Neuronal stem cell (in vitro differentiated cells): ENCODE data around the gene KRTAP1-5.

Experiments
- DNase-seq: peaks from one replicate; pipeline ENCODE4 v3.0.0-alpha.2; 2013; ENCODE audit warnings: low spot score
- H2AFZ ChIP-seq: one replicate; pipeline ENCODE4 v1.6.1; 2013; ENCODE audit warnings: mild to moderate bottlenecking, low read length, inconsistent platforms
- H2AK5ac ChIP-seq: 2 replicates; pipeline ENCODE4 v1.6.1; 2013; ENCODE audit warnings: low read depth, mild to moderate bottlenecking, inconsistent platforms, low read length, moderate library complexity, mixed read lengths
- H2BK120ac ChIP-seq: 2 replicates; pipeline ENCODE4 v1.6.1; 2013; ENCODE audit warnings: low read depth, mild to moderate bottlenecking, inconsistent platforms, low read length, moderate library complexity, mixed read lengths
- H2BK12ac ChIP-seq: one replicate; pipeline ENCODE4 v1.6.1; 2013; ENCODE audit warnings: low read length, inconsistent platforms
- H2BK15ac ChIP-seq: 2 replicates; pipeline ENCODE4 v1.6.1; 2013; ENCODE audit warnings: mild to moderate bottlenecking, low read length, inconsistent platforms, mixed read lengths
- H2BK5ac ChIP-seq: one replicate; pipeline ENCODE4 v1.6.1; 2013; ENCODE audit warnings: inconsistent platforms, mild to moderate bottlenecking, low read length, moderate library complexity
- H3K14ac ChIP-seq: one replicate; pipeline ENCODE4 v1.6.1; 2013; ENCODE audit warnings: low read length, inconsistent platforms
- H3K18ac ChIP-seq: 2 replicates; pipeline ENCODE4 v1.6.1; 2013; ENCODE audit warnings: low read length, inconsistent platforms
- H3K23ac ChIP-seq: 2 replicates; pipeline ENCODE4 v1.6.1; 2013; ENCODE audit warnings: low read depth, mild to moderate bottlenecking, mixed read lengths, low read length, inconsistent platforms; ENCODE audit not compliant: poor library complexity
- H3K27ac ChIP-seq: replicated peaks from 3 replicates; pipeline ENCODE4 v1.5.1; 2013; ENCODE audit warnings: low read length, inconsistent platforms
- H3K27me3 ChIP-seq, 3 experiments: 2 replicates each; pipeline ENCODE4 v1.6.1; 2013; ENCODE audit warnings: low read length in 3 of 3, mild to moderate bottlenecking in 2 of 3, inconsistent platforms in 1 of 3, low read depth in 1 of 3, mixed read lengths in 1 of 3, moderate library complexity in 1 of 3; ENCODE audit not compliant: control insufficient read depth in 3 of 3, insufficient read depth in 3 of 3
- H3K36me3 ChIP-seq, 2 donors: replicated peaks in 1 of 2; 2 replicates each; pipeline ENCODE4 v1.6.1; 2013; ENCODE audit warnings: low read length in 2 of 2; ENCODE audit not compliant: control insufficient read depth in 2 of 2, insufficient read depth in 2 of 2
- H3K4ac ChIP-seq: 2 replicates; pipeline ENCODE4 v1.6.1; 2013; ENCODE audit warnings: inconsistent platforms, mild to moderate bottlenecking, low read length, moderate library complexity
- H3K4me1 ChIP-seq, 2 donors: 1 replicate in 1 of 2; 2 replicates in 1 of 2; pipeline ENCODE4 v1.6.1; 2013; ENCODE audit warnings: low read length in 2 of 2, low read depth in 1 of 2; ENCODE audit not compliant: control insufficient read depth in 2 of 2, insufficient read depth in 1 of 2
- H3K4me2 ChIP-seq: one replicate; pipeline ENCODE4 v1.6.1; 2013; ENCODE audit warnings: mild to moderate bottlenecking, low read length, inconsistent platforms; ENCODE audit not compliant: insufficient read depth, poor library complexity, severe bottlenecking
- H3K4me3 ChIP-seq, 2 donors: 2 replicates each; pipeline ENCODE4 v1.5.1; 2013; ENCODE audit warnings: low read length in 2 of 2, mild to moderate bottlenecking in 2 of 2, inconsistent platforms in 1 of 2, moderate library complexity in 1 of 2
- H3K79me1 ChIP-seq: one replicate; pipeline ENCODE4 v1.6.1; 2013; ENCODE audit warnings: low read depth, mild to moderate bottlenecking, inconsistent platforms, low read length, moderate library complexity
- H3K9ac ChIP-seq: one replicate; pipeline ENCODE4 v1.6.1; 2013; ENCODE audit warnings: mild to moderate bottlenecking, low read depth, low read length, inconsistent platforms; ENCODE audit not compliant: poor library complexity
- H3K9me3 ChIP-seq, 2 donors: replicated peaks in 1 of 2; 2 replicates each; pipeline versions ENCODE3 to v1.6.1; 2013; ENCODE audit warnings: low read length in 2 of 2, mild to moderate bottlenecking in 2 of 2, inconsistent platforms in 1 of 2, low read depth in 1 of 2, mixed read lengths in 1 of 2, moderate library complexity in 1 of 2; ENCODE audit not compliant: control insufficient read depth in 2 of 2, insufficient read depth in 1 of 2
- H4K8ac ChIP-seq: one replicate; pipeline ENCODE4 v1.6.1; 2013; ENCODE audit warnings: low read depth, mild to moderate bottlenecking, inconsistent platforms, low read length, moderate library complexity
- H4K91ac ChIP-seq: one replicate; pipeline ENCODE4 v1.6.1; 2013; ENCODE audit warnings: low read length, low read depth, mild to moderate bottlenecking, inconsistent platforms; ENCODE audit not compliant: poor library complexity
- WGBS, 2 donors: extraction: QIAGEN DNeasy Blood & Tissue Kit; methylation state at CpG; one replicate each; pipeline ENCODE4 v1.1.7; 2013; ENCODE audit warnings: missing lambda C conversion rate in 2 of 2, mixed read lengths in 1 of 2; ENCODE audit not compliant: insufficient read length in 2 of 2, insufficient replicate concordance in 1 of 2; ENCODE audit errors: extremely low coverage in 2 of 2; 5-methylcytosine and 5-hydroxymethylcytosine counted together

KRTAP1-5 gene

DNA sequence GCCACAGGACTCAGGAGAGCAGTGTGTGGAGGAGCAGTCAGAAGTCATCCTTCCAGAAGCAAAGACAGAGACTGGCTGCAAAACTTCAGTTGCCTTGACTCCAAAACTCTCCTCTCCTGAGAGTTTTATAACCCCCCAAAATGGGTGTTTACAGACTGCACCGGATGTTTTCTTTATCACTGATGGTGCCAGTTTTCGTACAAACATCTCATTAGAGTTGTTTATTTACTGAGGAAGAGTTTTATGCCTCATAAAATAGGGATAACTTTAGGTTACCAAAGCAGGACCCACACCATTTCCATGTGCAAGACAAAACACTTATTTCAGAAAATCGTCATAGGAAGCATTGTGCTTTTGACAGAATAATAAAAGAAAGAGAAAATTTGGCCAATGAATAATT, 42.8 kb downstream of the KRTAP1-5 start, which contains the start of gene KRT40:
Gene KRT40 (minus strand): TSS at position 101 of the 400 bp plus-strand sequence. CDS start 53 bp downstream, at position 48.
- no peak within 1 kb of the TSS for H3K18ac ChIP-seq
- H3K4me3 ChIP-seq = no peak within 1 kb of the TSS
- no peak within 1 kb of the TSS for H3K23ac ChIP-seq
- DNase-seq = no peak
- no peak within 1 kb of the TSS for H3K14ac ChIP-seq
- H3K4me2 ChIP-seq = no peak within 1 kb of the TSS
- no peaks in the 10 kb centered on the region for H3K27me3 ChIP-seq
- no peak within 1 kb of the TSS for H2AFZ ChIP-seq
- no peak within 1 kb of the TSS for H2BK5ac ChIP-seq
- no peak within 1 kb of the TSS for H2BK12ac ChIP-seq
- no peak within 1 kb of the TSS for H3K4ac ChIP-seq
- no peak within 1 kb of the TSS for H3K27ac ChIP-seq
- no CpG with 5 or more reads among the region's 3 CpGs for WGBS, 2 donors
- H3K79me1 ChIP-seq = no peaks in the 10 kb centered on the region
- H4K8ac ChIP-seq = no peak within 1 kb of the TSS
- H3K9ac ChIP-seq = no peak within 1 kb of the TSS
- no peak within 1 kb of the TSS for H4K91ac ChIP-seq
- H2BK120ac ChIP-seq = no peak within 1 kb of the TSS
- no peak within 1 kb of the TSS for H2BK15ac ChIP-seq
- peaks cover 0 to 12% of the 10 kb centered on the region in 2 donors for H3K4me1 ChIP-seq
- H3K36me3 ChIP-seq = no peaks in the 10 kb centered on the region
- peaks cover 0 to 1% of the 10 kb centered on the region in 2 donors for H3K9me3 ChIP-seq
- no peak within 1 kb of the TSS for H2AK5ac ChIP-seq

DNA sequence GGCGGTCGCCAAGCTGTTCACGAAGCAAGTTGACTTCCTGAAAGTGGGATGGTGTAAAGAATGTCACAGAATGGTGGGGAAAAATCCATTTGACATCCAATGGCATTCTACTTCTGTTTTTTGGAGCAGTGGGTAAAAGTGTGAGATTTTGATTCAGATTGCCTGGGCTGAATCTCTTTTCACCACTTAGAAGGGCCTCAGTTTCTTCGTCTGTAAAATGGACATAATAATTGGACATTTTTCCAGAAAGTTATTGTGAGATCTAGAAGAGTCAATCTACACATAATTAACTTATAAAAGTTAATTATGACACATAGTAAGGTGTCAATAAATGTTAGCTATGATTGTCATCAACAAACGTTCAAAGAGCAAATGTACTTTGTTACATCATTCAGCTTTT, 45.9 kb downstream of the KRTAP1-5 start:
- no peak overlapping the region for H4K8ac ChIP-seq

DNA sequence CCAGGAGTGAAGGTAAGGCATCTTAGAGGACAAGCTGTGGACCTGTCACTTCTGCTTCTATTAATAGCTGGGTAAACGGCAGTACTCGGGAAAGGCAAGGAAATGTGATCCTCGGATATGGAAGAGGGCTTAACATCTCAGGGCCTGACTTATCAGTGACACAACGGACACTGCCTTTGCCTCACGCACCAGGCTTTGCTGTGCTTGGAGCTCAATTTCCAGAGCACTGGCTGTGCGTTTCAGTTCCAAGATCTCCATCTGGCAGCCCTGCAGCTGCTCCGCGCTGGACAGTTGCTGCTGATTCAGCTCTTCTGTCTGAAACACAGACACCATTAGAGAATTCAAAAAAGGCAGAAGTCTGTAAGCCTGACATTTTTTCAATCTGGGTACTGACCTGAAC, 46.4 kb downstream of the KRTAP1-5 start:
- Histone ChIP-seq H3K4me2 (no peak overlapping the region), H2AFZ (peak overlapping the region; percentile 3), H2BK120ac (peak overlapping the region; percentile 21), H3K4me3 (no peak overlapping the region), H3K18ac (peak overlapping the region; percentile 76), H3K36me3 (no peaks in the 10 kb centered on the region), H3K14ac (no peak overlapping the region), H2BK15ac (peak overlapping the region; percentile 22), H2AK5ac (no peak overlapping the region), H3K4me1 (peaks cover 0 to 14% of the 10 kb centered on the region in 2 donors), H3K9me3 (peaks cover 0 to 1% of the 10 kb centered on the region in 2 donors), H4K91ac (no peak overlapping the region), H3K79me1 (no peaks in the 10 kb centered on the region), H2BK5ac (no peak overlapping the region), H3K23ac (no peak overlapping the region), H3K9ac (no peak overlapping the region), H3K27me3 (no peaks in the 10 kb centered on the region), H3K4ac (no peak overlapping the region), H4K8ac (no peak overlapping the region), H3K27ac (no peak overlapping the region), H2BK12ac (no peak overlapping the region)
- no CpG with 5 or more reads among the region's 8 CpGs for WGBS, 2 donors
- DNase-seq = no peak

More for the DNA sequence above, 45.9 kb downstream of the KRTAP1-5 start:
- no peak overlapping the region for H3K18ac ChIP-seq
- no CpG with 5 or more reads among the region's 5 CpGs for WGBS, 2 donors
- peaks cover 0 to 14% of the 10 kb centered on the region in 2 donors for H3K4me1 ChIP-seq
- H3K23ac ChIP-seq = no peak overlapping the region
- H2BK5ac ChIP-seq = no peak overlapping the region
- H3K14ac ChIP-seq = no peak overlapping the region
- no peaks in the 10 kb centered on the region for H3K27me3 ChIP-seq
- H4K91ac ChIP-seq = no peak overlapping the region
- no peak for DNase-seq
- no peaks in the 10 kb centered on the region for H3K79me1 ChIP-seq
- no peak overlapping the region for H3K9ac ChIP-seq
- no peaks in the 10 kb centered on the region for H3K36me3 ChIP-seq
- H3K4ac ChIP-seq = no peak overlapping the region
- peak overlapping the region; percentile 22 for H2BK15ac ChIP-seq
- no peak overlapping the region for H2BK120ac ChIP-seq
- H2BK12ac ChIP-seq = no peak overlapping the region
- H3K9me3 ChIP-seq = peaks cover 0 to 1% of the 10 kb centered on the region in 2 donors
- no peak overlapping the region for H2AK5ac ChIP-seq
- H3K4me2 ChIP-seq = no peak overlapping the region
- H3K27ac ChIP-seq = no peak overlapping the region
- no peak overlapping the region for H3K4me3 ChIP-seq
- peak overlapping the region; percentile 3 for H2AFZ ChIP-seq

DNA sequence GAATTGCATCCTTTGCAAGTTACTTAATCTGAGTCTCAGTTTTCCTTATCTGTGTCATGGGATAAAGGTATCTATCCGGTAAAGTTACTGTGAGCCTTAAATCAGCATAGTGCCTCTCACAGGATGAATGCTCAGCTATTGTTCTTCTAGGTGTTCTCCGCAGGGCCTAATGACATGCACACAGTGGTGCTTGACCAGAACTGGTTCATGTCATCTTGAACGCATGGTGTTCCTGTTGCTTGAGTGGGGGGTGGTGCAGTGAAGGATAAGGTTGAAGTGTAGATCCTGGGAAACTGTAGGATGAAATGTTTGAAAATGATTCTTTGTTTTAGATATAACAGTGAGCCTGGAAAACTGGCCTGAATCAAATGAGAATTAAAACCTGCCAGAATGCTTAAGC, 46.9 kb downstream of the KRTAP1-5 start:
- Histone ChIP-seq H2BK12ac (no peak overlapping the region), H3K27me3 (no peaks in the 10 kb centered on the region), H3K4ac (no peak overlapping the region), H3K9me3 (peaks cover 0 to 1% of the 10 kb centered on the region in 2 donors), H2BK5ac (no peak overlapping the region), H4K91ac (no peak overlapping the region), H3K14ac (no peak overlapping the region), H3K18ac (no peak overlapping the region), H3K79me1 (no peaks in the 10 kb centered on the region), H2BK120ac (no peak overlapping the region), H3K27ac (no peak overlapping the region), H2AK5ac (no peak overlapping the region), H3K4me2 (no peak overlapping the region), H3K4me1 (peaks cover 0 to 14% of the 10 kb centered on the region in 2 donors), H2BK15ac (no peak overlapping the region), H3K23ac (no peak overlapping the region), H3K36me3 (no peaks in the 10 kb centered on the region), H4K8ac (no peak overlapping the region), H3K4me3 (no peak overlapping the region), H3K9ac (no peak overlapping the region), H2AFZ (peak overlapping the region; percentile 3)
- no CpG with 5 or more reads among the region's 3 CpGs for WGBS, 2 donors
- DNase-seq = no peak
